Right lobe of liver (tissue), 4 donors: Measurements from ENCODE around the gene NEU3.
"Not testable (repeated sequence)": the region's sequence is repeated elsewhere in the genome, so short reads cannot be mapped to it uniquely, and the experiment has no call there.

Experiments used
- POLR2A ChIP-seq: fragments of 450-650 bp; IDR thresholded peaks from one replicate; pipeline ENCODE4 v1.6.1; 2017; ENCODE audit warnings: antibody characterized with exemption, mild to moderate bottlenecking
- TF ChIP-seq, protein P1 (sequence below), 4 donors: fragments of 200-600 bp in 3 of 4; fragments of 450-650 bp in 1 of 4; IDR thresholded peaks; one replicate each; pipeline versions ENCODE4 v1.5.1 to v1.8.0; 2016 to 2022; ENCODE audit warnings: antibody characterized with exemption in 4 of 4, mild to moderate bottlenecking in 2 of 4
- donor health status: DM: no; HTN: no; CAD: no.
- donor health status: DM: no; HTN: no; CAD: no.
- donor health status: DM: no; HTN: yes; CAD: no.

- TF ChIP-seq, protein P1, sequence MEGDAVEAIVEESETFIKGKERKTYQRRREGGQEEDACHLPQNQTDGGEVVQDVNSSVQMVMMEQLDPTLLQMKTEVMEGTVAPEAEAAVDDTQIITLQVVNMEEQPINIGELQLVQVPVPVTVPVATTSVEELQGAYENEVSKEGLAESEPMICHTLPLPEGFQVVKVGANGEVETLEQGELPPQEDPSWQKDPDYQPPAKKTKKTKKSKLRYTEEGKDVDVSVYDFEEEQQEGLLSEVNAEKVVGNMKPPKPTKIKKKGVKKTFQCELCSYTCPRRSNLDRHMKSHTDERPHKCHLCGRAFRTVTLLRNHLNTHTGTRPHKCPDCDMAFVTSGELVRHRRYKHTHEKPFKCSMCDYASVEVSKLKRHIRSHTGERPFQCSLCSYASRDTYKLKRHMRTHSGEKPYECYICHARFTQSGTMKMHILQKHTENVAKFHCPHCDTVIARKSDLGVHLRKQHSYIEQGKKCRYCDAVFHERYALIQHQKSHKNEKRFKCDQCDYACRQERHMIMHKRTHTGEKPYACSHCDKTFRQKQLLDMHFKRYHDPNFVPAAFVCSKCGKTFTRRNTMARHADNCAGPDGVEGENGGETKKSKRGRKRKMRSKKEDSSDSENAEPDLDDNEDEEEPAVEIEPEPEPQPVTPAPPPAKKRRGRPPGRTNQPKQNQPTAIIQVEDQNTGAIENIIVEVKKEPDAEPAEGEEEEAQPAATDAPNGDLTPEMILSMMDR (IDR thresholded peaks at IDR 0.05), result not testable (repeated sequence)
- not testable (repeated sequence) for TF ChIP-seq POLR2A
Measured at GRCh38 chr11:74990150-74990549, 1.4 kb downstream of the NEU3 start.
